ENCODE data around the gene TEX13B.
"Not testable (repeated sequence)": the region's sequence is repeated elsewhere in the genome, so short reads cannot be mapped to it uniquely, and the experiment has no call there.

Gene TEX13B, protein sequence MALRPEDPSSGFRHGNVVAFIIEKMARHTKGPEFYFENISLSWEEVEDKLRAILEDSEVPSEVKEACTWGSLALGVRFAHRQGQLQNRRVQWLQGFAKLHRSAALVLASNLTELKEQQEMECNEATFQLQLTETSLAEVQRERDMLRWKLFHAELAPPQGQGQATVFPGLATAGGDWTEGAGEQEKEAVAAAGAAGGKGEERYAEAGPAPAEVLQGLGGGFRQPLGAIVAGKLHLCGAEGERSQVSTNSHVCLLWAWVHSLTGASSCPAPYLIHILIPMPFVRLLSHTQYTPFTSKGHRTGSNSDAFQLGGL

GRCh38 chrX:107982356-107982755 lies at the start of gene TEX13B:
TEX13B (minus strand) TSS chrX:107982370; CDS start chrX:107982127, 243 bp downstream.
- DNase-seq (ENCODE audit: low read depth): no peak

GRCh38 chrX:108029928-108030711 lies 48.0 kb upstream of the TEX13B start:
- no peak for DNase-seq (ENCODE audit: low read depth)

GRCh38 chrX:108028854-108029253 lies 46.7 kb upstream of the TEX13B start:
- no peak for DNase-seq (ENCODE audit: low read depth)

DNA sequence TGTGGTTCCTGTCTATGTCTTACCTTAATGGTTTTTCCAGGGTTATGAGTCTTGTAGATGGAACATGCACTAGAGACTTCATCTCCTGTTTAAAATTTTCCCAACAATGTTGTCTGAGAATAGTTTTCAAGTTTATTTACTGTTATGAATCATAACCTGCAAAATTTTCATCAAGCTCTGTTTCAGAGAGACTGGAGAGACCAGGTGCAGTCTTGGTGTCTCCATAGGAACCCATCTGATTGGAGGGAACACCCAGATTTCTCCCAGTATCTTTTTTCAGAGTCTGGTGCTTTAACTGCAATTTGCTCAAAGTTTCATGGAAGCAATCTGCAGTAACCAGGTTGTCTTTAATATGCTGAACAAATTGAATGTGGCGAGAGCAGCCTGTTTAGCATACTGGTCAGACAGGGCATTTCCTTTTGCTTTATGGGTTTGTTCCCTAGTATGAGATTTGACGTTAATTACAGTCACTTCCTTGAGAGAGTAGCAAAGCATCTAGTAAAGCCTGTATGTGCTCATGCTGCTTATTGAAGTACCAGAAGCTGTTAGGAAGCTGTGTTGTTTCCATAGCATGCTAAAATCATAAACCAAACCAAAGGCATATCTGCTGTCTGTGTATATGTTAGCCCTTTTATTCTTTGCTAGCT lies 43.9 kb upstream of the TEX13B start:
- DNase-seq (ENCODE audit: low read depth): no peak

DNA sequence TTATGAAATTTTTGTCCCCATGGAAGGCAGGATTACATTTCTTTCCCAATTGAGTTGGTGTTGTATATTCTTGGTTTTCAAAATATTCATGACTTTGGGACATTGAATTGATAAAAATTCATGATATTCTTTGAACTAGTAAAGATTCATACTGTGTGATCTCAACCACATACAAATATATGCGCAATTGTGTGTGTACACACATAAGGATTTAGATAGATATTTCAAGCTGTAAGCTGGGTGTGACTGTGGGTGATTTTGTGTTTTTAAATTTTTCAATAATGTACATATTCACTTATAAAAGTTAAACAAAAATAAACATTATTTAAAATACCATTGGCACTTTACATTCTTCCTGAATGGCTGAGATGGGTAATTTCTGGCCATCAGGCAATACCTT lies 43.2 kb upstream of the TEX13B start:
- no peak for DNase-seq (ENCODE audit: low read depth)

DNA sequence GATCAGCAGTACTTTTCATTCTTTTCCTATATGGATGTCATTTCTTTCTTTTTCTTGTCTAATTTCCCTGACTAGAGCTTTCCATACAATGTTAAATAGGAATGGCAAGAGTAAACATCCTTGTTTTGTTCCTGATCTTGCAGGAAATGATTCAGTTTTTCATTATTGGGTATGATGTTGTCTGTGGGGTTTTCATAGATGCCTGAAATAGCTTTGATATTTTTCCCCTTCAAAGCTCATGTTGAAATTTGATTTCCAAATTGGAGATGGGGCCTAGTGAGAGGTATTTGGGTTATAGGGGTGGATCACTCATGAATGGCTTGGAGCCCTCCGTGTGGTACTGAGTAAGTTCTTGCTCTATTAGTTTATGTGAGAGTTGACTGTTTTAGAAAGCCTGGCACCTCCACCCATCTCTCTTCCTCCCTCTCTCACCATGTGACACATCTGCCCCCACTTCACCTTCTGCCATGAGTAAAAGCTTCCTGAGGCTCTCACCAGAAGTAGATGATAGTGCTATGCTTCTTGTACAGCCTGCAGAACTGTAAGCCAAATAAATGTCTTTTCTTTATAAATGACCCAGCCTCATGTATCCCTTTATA lies 40.4 kb upstream of the TEX13B start:
- no peak for DNase-seq (ENCODE audit: low read depth)

DNA sequence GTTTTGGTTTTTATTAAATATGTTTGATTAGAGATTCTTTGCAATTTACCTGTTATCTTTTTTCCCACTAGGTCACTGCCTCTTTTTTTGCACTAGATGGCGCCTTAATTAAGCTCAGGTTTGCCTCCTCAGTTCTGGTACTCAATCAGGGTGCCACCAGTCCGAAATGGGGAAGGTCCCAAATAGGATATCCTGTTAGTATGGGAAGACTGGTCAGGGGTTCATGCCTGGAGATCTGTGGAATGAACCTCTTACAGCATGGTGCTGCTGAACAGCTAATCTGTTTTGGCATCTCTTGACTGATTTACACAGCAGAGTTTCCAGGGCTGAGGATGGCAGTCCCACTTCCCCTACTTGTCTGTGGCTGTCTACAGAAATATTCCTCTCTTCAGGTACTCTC lies 38.5 kb upstream of the TEX13B start:
- no peak for DNase-seq (ENCODE audit: low read depth)

DNA sequence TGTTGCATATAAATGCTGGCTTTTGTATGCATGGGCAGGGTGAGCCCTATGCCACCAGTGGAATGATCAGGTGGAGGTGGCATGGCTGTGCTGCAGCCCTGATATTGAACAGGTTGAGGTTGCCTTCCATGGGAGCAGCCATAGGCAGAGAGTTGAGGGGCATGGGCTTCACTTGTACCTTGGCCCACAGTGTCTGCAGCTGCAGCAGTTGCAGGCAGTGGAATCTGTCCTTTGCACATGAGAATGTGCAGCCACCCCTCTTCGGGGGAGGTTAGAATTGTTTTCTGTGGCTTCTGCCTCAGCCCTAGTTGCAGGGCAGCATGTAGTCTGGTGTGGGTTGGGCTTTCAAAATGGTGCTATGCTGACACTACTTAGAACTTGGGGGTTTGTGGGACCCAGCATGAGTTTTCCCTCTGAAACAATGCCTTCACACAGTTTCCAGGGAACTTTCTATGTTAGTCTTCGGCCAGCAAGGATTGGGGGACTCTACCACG lies 37.3 kb upstream of the TEX13B start:
- DNase-seq (ENCODE audit: low read depth): no peak

GRCh38 chrX:108018656-108019381 lies 36.6 kb upstream of the TEX13B start:
- peak; percentile 28 for DNase-seq (ENCODE audit: low read depth)

DNA sequence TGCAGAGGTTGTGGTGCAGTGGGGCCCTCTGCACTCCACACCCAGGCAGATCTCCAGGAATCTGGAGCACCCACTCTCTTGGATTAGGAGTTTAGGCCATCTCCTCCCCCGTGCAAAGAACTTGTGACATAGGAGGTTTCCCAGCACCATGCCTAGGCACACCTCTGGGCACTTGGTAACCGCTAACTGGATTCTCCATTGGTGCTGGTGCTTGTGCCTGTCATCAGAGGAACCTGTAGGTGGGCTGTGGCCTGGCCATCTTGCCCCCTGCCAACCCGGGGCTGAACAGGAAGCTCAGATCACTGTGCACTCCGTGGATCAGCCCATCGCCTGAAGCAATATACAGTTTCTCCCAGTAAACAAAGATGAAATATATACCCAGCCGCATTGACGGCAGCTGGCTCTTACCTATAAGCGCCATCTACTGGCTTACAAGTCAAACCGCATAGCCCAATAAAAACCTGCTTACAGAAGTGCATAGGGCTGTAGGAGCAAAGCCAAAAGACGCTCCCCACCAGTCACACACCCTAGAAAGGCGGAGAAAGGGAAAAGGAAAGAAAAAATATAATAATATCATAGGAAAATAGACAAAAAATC lies 19.1 kb upstream of the TEX13B start:
- no peak for DNase-seq (ENCODE audit: low read depth)

DNA sequence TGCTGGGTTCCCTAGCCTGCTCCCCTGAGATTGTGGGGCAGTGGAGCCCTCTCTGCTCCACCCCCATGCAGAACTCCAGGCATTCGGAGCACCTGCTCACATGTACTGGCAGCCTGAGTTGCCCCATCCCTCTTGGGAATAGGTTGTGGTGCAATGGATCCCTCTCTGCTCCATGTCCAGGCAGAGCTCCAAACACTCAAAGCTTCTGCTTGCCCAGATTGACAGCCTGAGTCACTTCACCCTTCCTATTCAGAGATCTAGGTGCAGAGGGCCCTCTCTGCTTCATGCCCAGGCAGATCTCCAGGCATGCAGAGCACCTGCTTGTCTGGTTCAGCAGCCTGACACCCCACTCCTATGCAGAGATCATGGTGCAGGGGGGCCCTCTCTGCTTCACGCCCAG lies 18.6 kb upstream of the TEX13B start:
- no peak for DNase-seq (ENCODE audit: low read depth)

DNA sequence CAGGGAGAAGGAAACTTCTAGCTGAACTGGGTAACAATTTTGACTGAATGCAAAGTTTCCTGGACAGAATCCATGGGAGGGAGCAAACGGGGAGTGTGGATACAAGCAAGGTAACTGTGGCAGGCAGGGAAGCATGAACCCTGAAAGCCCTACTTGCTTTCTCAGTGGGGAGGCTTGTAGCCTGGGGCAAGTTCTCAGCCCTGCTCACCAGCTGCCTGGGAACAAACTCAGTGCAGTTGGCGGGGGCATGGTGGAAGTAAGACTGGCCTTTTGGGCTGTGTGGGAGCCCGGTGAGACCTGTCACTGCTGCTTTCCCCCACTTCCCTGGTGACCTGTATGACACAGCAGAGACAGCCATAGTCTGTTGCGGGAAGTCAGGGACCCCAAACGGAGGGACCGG lies 14.0 kb upstream of the TEX13B start:
- DNase-seq (ENCODE audit: low read depth): no peak

- no peak for DNase-seq (ENCODE audit: low read depth)
These were observed 2.9 kb upstream of the TEX13B start for GRCh38 chrX:107985033-107985432.

GRCh38 chrX:107979534-107979933 lies 2.6 kb downstream of the TEX13B start:
- no peak for DNase-seq (ENCODE audit: low read depth)

DNA sequence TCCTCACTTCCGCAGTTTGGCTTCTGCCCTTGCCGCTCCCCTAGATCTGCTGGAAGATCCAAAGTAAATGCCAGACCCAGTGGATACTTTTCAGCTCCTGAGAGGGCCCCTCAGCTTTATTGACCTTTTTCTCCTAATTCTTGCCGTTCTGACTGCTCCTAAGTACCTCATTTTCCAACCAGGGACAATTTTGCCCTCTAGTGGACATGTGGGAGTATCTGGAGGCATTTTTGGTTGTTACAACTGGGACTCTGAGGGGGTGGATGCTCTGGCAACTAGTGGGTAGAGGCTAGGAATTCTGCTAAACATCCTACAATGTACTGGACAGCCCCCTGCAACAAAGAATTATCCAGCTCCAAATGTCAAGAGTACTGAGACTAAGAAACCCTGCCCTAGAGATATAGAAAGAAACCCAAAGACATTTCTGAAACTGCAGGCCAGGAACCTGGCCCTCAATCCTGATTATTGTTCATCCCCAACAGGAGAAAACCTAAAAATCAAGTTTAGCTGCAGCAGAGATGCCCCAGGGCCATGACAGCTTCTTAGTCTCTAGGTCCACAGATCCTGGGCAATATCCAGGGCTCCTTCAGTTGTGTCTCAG lies 3.4 kb downstream of the TEX13B start:
- no peak for DNase-seq (ENCODE audit: low read depth)

- DNase-seq (ENCODE audit: low read depth): no peak
These were observed 4.1 kb downstream of the TEX13B start for GRCh38 chrX:107978071-107978470.

DNA sequence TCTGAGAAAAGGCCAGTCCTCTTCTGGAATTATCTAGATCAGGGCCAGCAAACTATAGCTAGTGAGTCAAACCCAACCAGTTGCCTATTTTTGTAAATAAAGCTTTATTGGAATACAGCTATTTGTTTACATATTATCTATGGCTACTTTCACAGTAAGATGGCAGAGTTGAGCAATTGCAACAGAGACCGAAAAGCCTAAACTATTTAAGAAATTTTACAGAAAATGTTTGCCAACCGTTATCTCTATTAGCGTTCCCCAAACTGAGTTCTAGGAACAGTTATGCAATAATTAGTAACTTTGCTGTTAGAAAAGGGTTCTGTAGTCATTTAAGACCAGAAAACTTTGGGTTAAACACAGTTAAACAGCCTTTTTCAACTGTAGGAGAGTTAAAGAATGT lies 10.5 kb downstream of the TEX13B start:
- no peak for DNase-seq (ENCODE audit: low read depth)

- DNase-seq (ENCODE audit: low read depth): no peak
These were observed 12.1 kb downstream of the TEX13B start for GRCh38 chrX:107970073-107970472.

- DNase-seq (ENCODE audit: low read depth): no peak
These were observed 13.5 kb downstream of the TEX13B start for GRCh38 chrX:107968623-107969022.

GRCh38 chrX:107955337-107955736 lies 26.8 kb downstream of the TEX13B start:
- not testable (repeated sequence) for DNase-seq (ENCODE audit: low read depth)

GRCh38 chrX:107940095-107940494 lies 42.1 kb downstream of the TEX13B start:
- DNase-seq (ENCODE audit: low read depth): no peak

Measured in T-helper 22 cell (primary cell).